PFSK-1 (cell line): ENCODE results near the gene MBNL1.

Experiments used
- FOXP2 ChIP-seq: optimal IDR thresholded peaks from 2 replicates; pipeline ENCODE3; 2011; ENCODE audit warnings: borderline replicate concordance, control low read depth, inconsistent platforms; ENCODE audit not compliant: insufficient read depth; ENCODE audit errors: extremely low read length, extremely low read depth
- POLR2AphosphoS5 ChIP-seq: IDR thresholded peaks from 2 replicates; pipeline ENCODE4 v1.6.1; 2012; ENCODE audit warnings: low read depth, mild to moderate bottlenecking, control low read depth, low read length, moderate library complexity
- REST ChIP-seq, 2 experiments: IDR thresholded peaks; 2 replicates each; pipeline versions ENCODE4 v1.6.1 to v1.8.0; 2011 to 2012; ENCODE audit warnings: low read depth in 2 of 2, low read length in 2 of 2, control low read depth in 1 of 2, inconsistent platforms in 1 of 2, mild to moderate bottlenecking in 1 of 2, moderate library complexity in 1 of 2; ENCODE audit not compliant: insufficient read depth in 1 of 2
- SIN3A ChIP-seq: IDR thresholded peaks from 2 replicates; pipeline ENCODE4 v1.6.1; 2012; ENCODE audit warnings: mild to moderate bottlenecking, low read length, moderate library complexity, borderline replicate concordance; ENCODE audit not compliant: insufficient read depth
- TAF1 ChIP-seq: IDR thresholded peaks from 2 replicates; pipeline ENCODE4 v1.6.1; 2012; ENCODE audit warnings: low read length, control low read depth, borderline replicate concordance; ENCODE audit not compliant: insufficient read depth

The MBNL1 gene

GRCh38 chr3:152356870-152357276, 88.1 kb downstream of the MBNL1 start:
- TF ChIP-seq SIN3A (no peak), REST (IDR thresholded peaks at IDR 0.05; ENCODE audit: insufficient read depth in 1 of 2, low read depth in 2 of 2, low read length in 2 of 2) (no peak), FOXP2 (no peak), POLR2AphosphoS5 (no peak), TAF1 (no peak)

GRCh38 chr3:152357587-152357986, 88.9 kb downstream of the MBNL1 start:
- TF ChIP-seq POLR2AphosphoS5, result no peak
- TF ChIP-seq REST (IDR thresholded peaks at IDR 0.05; ENCODE audit: insufficient read depth in 1 of 2, low read depth in 2 of 2, low read length in 2 of 2), result no peak
- no peak for TF ChIP-seq TAF1
- TF ChIP-seq FOXP2, result no peak
- TF ChIP-seq SIN3A, result no peak

GRCh38 chr3:152359385-152360248, 90.9 kb downstream of the MBNL1 start:
- TF ChIP-seq POLR2AphosphoS5 (no peak), SIN3A (no peak), TAF1 (no peak), REST (IDR thresholded peaks at IDR 0.05; ENCODE audit: insufficient read depth in 1 of 2, low read depth in 2 of 2, low read length in 2 of 2) (no peak), FOXP2 (no peak)

GRCh38 chr3:152360302-152360701, 91.6 kb downstream of the MBNL1 start:
- TF ChIP-seq REST (IDR thresholded peaks at IDR 0.05; ENCODE audit: insufficient read depth in 1 of 2, low read depth in 2 of 2, low read length in 2 of 2) (no peak), FOXP2 (no peak), SIN3A (no peak), POLR2AphosphoS5 (no peak), TAF1 (no peak)
